CD14-positive monocyte (primary cell): Measurements from ENCODE around the gene NELFA. TPM values are rescaled to one million over a fixed set of nuclear protein-coding genes. Genes with fewer than 3 reads are reported as not detected.

Experiments
- DNase-seq, 3 donors: peaks; one replicate each; pipeline ENCODE4 v3.0.0-alpha.2; 2011 to 2022
- H2AFZ ChIP-seq: 2 replicates; pipeline ENCODE4 v1.6.0; 2012; ENCODE audit warnings: mild to moderate bottlenecking, low read depth, low read length, inconsistent platforms; ENCODE audit not compliant: insufficient read depth, poor library complexity, severe bottlenecking
- H3K27ac ChIP-seq, 2 donors: 1 replicate in 1 of 2; 2 replicates in 1 of 2; pipeline ENCODE4 v1.5.1; 2012 to 2013; ENCODE audit warnings: low read length in 2 of 2, control low read depth in 1 of 2, inconsistent platforms in 1 of 2, low read depth in 1 of 2, mild to moderate bottlenecking in 1 of 2
- H3K27me3 ChIP-seq, 2 donors: one replicate each; pipeline versions ENCODE4 v1.6.0 to v1.6.1; 2011 to 2013; ENCODE audit warnings: low read length in 2 of 2; ENCODE audit not compliant: control insufficient read depth in 2 of 2, insufficient read depth in 2 of 2
- H3K36me3 ChIP-seq, 2 donors: replicated peaks in 1 of 2; 1 replicate in 1 of 2; 2 replicates in 1 of 2; pipeline versions ENCODE4 v1.5.1 to v1.6.1; 2012 to 2013; ENCODE audit warnings: low read length in 2 of 2, control low read depth in 1 of 2, inconsistent platforms in 1 of 2, mild to moderate bottlenecking in 1 of 2; ENCODE audit not compliant: insufficient read depth in 2 of 2, control insufficient read depth in 1 of 2
- H3K4me1 ChIP-seq, 2 donors: 1 replicate in 1 of 2; 2 replicates in 1 of 2; pipeline versions ENCODE4 v1.5.1 to v1.6.1; 2012 to 2013; ENCODE audit warnings: low read length in 2 of 2, control low read depth in 1 of 2, inconsistent platforms in 1 of 2, mild to moderate bottlenecking in 1 of 2, moderate library complexity in 1 of 2; ENCODE audit not compliant: insufficient read depth in 2 of 2, control insufficient read depth in 1 of 2
- H3K4me2 ChIP-seq: replicated peaks from 2 replicates; pipeline ENCODE3; 2012; ENCODE audit warnings: low read length, moderate library complexity, mild to moderate bottlenecking; ENCODE audit not compliant: poor library complexity, severe bottlenecking; ENCODE audit errors: extremely low read depth
- H3K4me3 ChIP-seq, 3 experiments: fragments of 200-600 bp in 1 of 3; sonication (generic) in 1 of 3; replicated peaks in 1 of 3; 1 replicate in 2 of 3; 2 replicates in 1 of 3; pipeline ENCODE4 v1.5.1; 2011 to 2013; ENCODE audit warnings: low read length in 3 of 3, mild to moderate bottlenecking in 3 of 3, control low read depth in 2 of 3, low read depth in 2 of 3, inconsistent platforms in 1 of 3, moderate library complexity in 1 of 3
- H3K79me2 ChIP-seq: 2 replicates; pipeline ENCODE4 v1.6.0; 2012; ENCODE audit warnings: mild to moderate bottlenecking, control low read depth, inconsistent platforms, low read length, moderate library complexity; ENCODE audit not compliant: insufficient read depth
- H3K9ac ChIP-seq: 2 replicates; pipeline ENCODE4 v1.6.0; 2017; ENCODE audit warnings: low read length, mild to moderate bottlenecking; ENCODE audit not compliant: insufficient read depth, poor library complexity, severe bottlenecking
- H3K9me3 ChIP-seq, 2 donors: replicated peaks in 1 of 2; 1 replicate in 1 of 2; 2 replicates in 1 of 2; pipeline versions ENCODE4 v1.5.1 to v1.6.1; 2012 to 2013; ENCODE audit warnings: low read length in 2 of 2, control low read depth in 1 of 2; ENCODE audit not compliant: control insufficient read depth in 1 of 2, insufficient read depth in 1 of 2
- H4K20me1 ChIP-seq: 2 replicates; pipeline ENCODE4 v1.6.0; 2012; ENCODE audit warnings: mild to moderate bottlenecking, low read length, control low read depth, moderate library complexity; ENCODE audit not compliant: insufficient read depth
- H3K27ac Mint-ChIP-seq, 7 donors: one replicate each; pipeline ENCODE4 v1.8.0; 2020; ENCODE audit warnings: mild to moderate bottlenecking in 7 of 7, mixed read lengths in 7 of 7, moderate library complexity in 6 of 7, inconsistent platforms in 2 of 7
- H3K27me3 Mint-ChIP-seq, 3 donors: one replicate each; pipeline ENCODE4 v1.8.0; 2021 to 2022; ENCODE audit warnings: low read depth in 3 of 3, mild to moderate bottlenecking in 3 of 3, mixed read lengths in 3 of 3, moderate library complexity in 3 of 3, inconsistent platforms in 1 of 3
- H3K36me3 Mint-ChIP-seq, 2 donors: one replicate each; pipeline ENCODE4 v1.8.0; 2020; ENCODE audit warnings: mixed read lengths in 2 of 2, inconsistent platforms in 1 of 2, mild to moderate bottlenecking in 1 of 2
- H3K4me1 Mint-ChIP-seq: one replicate; pipeline ENCODE4 v1.8.0; 2020; ENCODE audit warnings: mild to moderate bottlenecking, mixed read lengths
- H3K4me3 Mint-ChIP-seq, 2 donors: one replicate each; pipeline ENCODE4 v1.8.0; 2020; ENCODE audit warnings: mild to moderate bottlenecking in 2 of 2, mixed read lengths in 2 of 2, moderate library complexity in 1 of 2
- H3K9me3 Mint-ChIP-seq, 7 donors: one replicate each; pipeline ENCODE4 v1.8.0; 2020 to 2022; ENCODE audit warnings: mixed read lengths in 7 of 7, mild to moderate bottlenecking in 6 of 7, moderate library complexity in 6 of 7, inconsistent platforms in 2 of 7
- CTCF ChIP-seq: fragments of 200-600 bp; IDR thresholded peaks from one replicate; pipeline ENCODE4 v1.8.0; 2022; ENCODE audit warnings: antibody characterized with exemption, mild to moderate bottlenecking
- WGBS: methylation state at CpG from one replicate; pipeline ENCODE4 v1.1.5; 2013; ENCODE audit warnings: missing lambda C conversion rate; ENCODE audit not compliant: insufficient coverage; 5-methylcytosine and 5-hydroxymethylcytosine counted together
- intact Hi-C, 2 donors: fragments of 100-400 bp; cut with micrococcal nuclease; formaldehyde crosslinking; loops; one replicate each; pipeline versions ENCODE4 v1.15.0 to v1.15.1; 2023
- polyA plus RNA-seq, 3 donors: library from polyadenylated mRNA; depleted of rRNA in 1 of 3; unstranded in 2 of 3; stranded (reverse) in 1 of 3; fragments of 300-500 nt in 2 of 3; fragments of >200 nt in 1 of 3; fragmentation: Illumina TruSeq in 2 of 3; gene quantifications; 1 replicate in 2 of 3; 2 replicates in 1 of 3; pipeline ENCODE4 v1.2.3, GENCODE V29; 2012 to 2021

NELFA gene
- polyA plus RNA-seq, 3 donors, result 10.0 to 22.1 (median 10.5) TPM

- H3K4me3 ChIP-seq, result no peak overlapping the region
- peaks cover 0 to 2% of the 10 kb centered on the region in 2 donors for H3K36me3 ChIP-seq
- no peak overlapping the region for H3K27ac Mint-ChIP-seq
- no peak overlapping the region for H3K4me2 ChIP-seq
- peaks cover 4% of the 10 kb centered on the region for H4K20me1 ChIP-seq
- H2AFZ ChIP-seq, result no peak overlapping the region
- no peaks in the 10 kb centered on the region for H3K4me1 Mint-ChIP-seq
- DNase-seq, result no peak
- H3K4me1 ChIP-seq, result no peaks in the 10 kb centered on the region
- H3K27ac ChIP-seq, result no peak overlapping the region
- H3K36me3 Mint-ChIP-seq, result peaks cover 2 to 8% of the 10 kb centered on the region in 2 donors
- H3K9ac ChIP-seq, result no peak overlapping the region
- WGBS, result 93% methylated on average over 8 of the region's 8 CpGs
- peaks cover 2 to 61% of the 10 kb centered on the region in 2 donors for H3K27me3 ChIP-seq
- peaks cover 50 to 80% (median 51%) of the 10 kb centered on the region in 3 donors for H3K27me3 Mint-ChIP-seq
- no peak overlapping the region for H3K4me3 Mint-ChIP-seq
- H3K79me2 ChIP-seq, result no peaks in the 10 kb centered on the region
- no peak for TF ChIP-seq CTCF
- intact Hi-C loops, result no loop called here
- peaks cover 3 to 5% of the 10 kb centered on the region in 2 donors for H3K9me3 ChIP-seq
- H3K9me3 Mint-ChIP-seq, result peaks cover 0 to 7% (median 4%) of the 10 kb centered on the region in 7 donors
These were observed 40.1 kb upstream of the NELFA start for GRCh38 chr4:2048831-2049230.

- H3K27ac Mint-ChIP-seq, result peak overlapping the region in 1 of 7 donors; percentile 52
- WGBS, result 97% methylated on average over 20 of the region's 25 CpGs
- intact Hi-C loops, result no loop called here
- no peak for TF ChIP-seq CTCF
- Histone ChIP-seq H3K27ac (no peak overlapping the region), H3K4me1 (peaks cover 2% of the 10 kb centered on the region in 2 donors), H3K27me3 (peaks cover 2 to 60% of the 10 kb centered on the region in 2 donors), H3K9ac (no peak overlapping the region), H2AFZ (no peak overlapping the region), H3K36me3 (peaks cover 0 to 3% of the 10 kb centered on the region in 2 donors), H3K79me2 (no peaks in the 10 kb centered on the region), H3K4me2 (no peak overlapping the region), H4K20me1 (peaks cover 12% of the 10 kb centered on the region), H3K9me3 (peaks cover 3 to 5% of the 10 kb centered on the region in 2 donors), H3K4me3 (no peak overlapping the region)
- peaks cover 2 to 10% of the 10 kb centered on the region in 2 donors for H3K36me3 Mint-ChIP-seq
- H3K9me3 Mint-ChIP-seq, result peaks cover 0 to 7% (median 5%) of the 10 kb centered on the region in 7 donors
- H3K4me1 Mint-ChIP-seq, result peaks cover under 1% of the 10 kb centered on the region
- H3K4me3 Mint-ChIP-seq, result no peak overlapping the region
- peaks cover 46 to 75% (median 49%) of the 10 kb centered on the region in 3 donors for H3K27me3 Mint-ChIP-seq
- peak in 1 of 3 donors; percentile 2 for DNase-seq
These were observed 39.2 kb upstream of the NELFA start for GRCh38 chr4:2047781-2048581.
